GM21390 (cell line): Measurements from ENCODE around the gene ATG14.
"Not testable (repeated sequence)": the region's sequence is repeated elsewhere in the genome, so short reads cannot be mapped to it uniquely, and the experiment has no call there.

Source experiments
- ATAC-seq: cut with Tn5 transposase; IDR thresholded peaks from one replicate; pipeline ENCODE4 v1.9.1; 2021; ENCODE audit not compliant: unreplicated experiment

The ATG14 gene, protein sequence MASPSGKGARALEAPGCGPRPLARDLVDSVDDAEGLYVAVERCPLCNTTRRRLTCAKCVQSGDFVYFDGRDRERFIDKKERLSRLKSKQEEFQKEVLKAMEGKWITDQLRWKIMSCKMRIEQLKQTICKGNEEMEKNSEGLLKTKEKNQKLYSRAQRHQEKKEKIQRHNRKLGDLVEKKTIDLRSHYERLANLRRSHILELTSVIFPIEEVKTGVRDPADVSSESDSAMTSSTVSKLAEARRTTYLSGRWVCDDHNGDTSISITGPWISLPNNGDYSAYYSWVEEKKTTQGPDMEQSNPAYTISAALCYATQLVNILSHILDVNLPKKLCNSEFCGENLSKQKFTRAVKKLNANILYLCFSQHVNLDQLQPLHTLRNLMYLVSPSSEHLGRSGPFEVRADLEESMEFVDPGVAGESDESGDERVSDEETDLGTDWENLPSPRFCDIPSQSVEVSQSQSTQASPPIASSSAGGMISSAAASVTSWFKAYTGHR

DNA sequence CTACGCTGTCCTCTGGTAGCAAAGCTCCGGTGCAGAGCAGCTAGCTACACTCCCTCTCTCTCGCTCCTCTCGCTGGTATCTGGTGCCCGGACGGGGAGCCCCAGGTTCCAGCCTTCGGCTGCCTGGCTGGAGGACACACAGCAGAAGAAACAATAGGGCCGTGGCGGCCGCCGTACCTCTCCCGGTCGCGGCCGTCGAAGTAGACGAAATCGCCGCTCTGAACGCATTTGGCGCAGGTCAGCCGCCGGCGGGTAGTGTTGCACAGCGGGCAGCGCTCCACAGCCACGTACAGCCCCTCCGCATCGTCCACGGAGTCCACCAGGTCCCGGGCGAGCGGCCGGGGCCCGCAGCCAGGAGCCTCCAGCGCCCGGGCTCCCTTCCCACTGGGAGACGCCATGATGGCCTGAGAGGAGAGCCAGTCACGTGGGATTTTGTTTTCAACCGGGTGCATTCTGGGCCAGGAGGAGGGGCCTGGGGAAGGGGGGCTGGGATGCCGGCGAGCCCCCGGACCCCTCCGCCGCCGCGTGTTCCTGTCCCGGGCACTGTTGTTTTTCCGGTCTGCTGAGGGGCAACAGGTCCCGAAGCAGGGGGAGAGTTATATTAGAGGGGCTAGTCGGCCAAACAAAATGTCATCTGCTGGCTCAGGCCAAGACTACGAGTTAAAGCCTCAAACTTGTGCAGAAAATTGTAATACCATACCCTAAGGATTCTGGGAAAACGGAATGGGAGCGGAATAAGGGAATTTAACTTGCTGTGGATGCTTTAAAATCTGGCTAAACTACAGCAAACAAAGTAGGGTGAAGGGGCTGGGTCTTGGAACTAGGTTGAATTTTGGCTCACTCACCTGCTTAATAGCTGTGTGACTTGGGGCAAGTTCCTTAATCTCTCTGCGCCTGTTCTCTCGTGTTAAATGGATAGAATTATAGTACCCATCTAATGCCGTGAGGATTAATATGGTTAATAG is at the start of gene ATG14:
Gene ATG14, minus strand, starts transcription at position 405 of the 964 bp plus-strand sequence. Its CDS starts 8 bp downstream, at position 397.
- peak; percentile 96 for ATAC-seq

DNA sequence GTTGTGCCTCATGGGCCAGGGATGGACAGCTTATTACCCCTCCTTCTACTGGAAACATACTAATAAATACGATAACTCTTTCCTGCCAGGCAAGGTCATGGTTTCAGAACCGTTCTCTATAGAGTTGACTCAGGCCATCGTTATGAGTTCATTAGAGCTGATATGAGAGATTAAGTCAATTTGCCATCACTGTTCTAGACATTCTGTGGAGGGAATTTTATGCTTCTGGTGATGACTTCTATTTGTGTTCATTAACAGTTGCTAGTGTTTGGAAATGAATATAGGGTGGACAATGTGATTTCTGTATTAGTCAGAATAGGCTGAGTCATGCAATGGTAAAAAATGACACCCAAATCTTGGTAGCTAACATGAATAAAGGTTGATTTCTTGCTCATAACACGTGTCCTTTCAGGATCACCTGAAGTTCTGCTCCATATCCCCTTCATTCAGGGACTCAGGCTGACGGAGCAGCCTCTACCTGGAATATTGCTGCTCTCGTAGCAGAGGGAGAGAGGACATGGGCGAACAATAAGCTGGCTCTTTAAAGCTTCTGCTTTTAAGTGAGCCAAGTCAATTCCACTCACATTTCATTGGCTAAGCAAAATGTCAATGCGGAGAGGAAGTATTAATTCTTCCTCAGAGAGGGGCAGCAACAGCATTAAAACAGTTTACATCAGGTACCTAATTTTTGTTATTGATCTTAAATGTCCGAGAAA is 47.3 kb upstream of the ATG14 start:
- peak; percentile 79 for ATAC-seq

DNA sequence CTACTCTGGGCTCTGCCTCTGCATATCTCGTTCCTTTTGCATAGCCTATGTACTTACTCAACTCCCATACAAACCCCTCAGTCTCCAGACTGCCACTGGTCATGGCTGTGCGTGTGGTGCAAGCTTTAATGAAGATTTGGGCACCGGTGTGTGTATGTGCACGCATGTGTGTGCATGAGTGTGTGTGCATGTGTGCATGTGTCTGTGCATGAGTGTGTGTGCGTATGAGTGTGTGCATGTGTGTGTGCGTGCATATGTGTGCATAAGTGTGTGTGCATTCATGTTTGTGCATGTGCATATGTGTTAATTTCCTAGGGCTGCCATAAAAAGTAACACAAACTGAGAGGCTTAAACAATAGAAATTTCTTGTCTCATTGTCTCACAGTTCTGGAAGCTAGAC is 45.9 kb upstream of the ATG14 start:
- ATAC-seq = no peak

DNA sequence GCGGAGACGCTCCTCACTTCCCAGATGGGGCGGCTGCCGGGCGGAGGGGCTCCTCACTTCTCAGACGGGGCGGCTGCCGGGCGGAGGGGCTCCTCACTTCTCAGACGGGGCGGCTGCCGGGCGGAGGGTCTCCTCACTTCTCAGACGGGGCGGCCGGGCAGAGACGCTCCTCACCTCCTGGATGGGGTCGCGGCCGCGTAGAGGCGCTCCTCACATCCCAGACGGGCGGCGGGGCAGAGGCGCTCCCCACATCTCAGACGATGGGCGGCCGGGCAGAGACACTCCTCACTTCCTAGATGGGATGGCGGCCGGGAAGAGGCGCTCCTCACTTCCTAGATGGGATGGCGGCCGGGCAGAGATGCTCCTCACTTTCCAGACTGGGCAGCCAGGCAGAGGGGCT is 44.8 kb upstream of the ATG14 start:
- ATAC-seq = not testable (repeated sequence)

DNA sequence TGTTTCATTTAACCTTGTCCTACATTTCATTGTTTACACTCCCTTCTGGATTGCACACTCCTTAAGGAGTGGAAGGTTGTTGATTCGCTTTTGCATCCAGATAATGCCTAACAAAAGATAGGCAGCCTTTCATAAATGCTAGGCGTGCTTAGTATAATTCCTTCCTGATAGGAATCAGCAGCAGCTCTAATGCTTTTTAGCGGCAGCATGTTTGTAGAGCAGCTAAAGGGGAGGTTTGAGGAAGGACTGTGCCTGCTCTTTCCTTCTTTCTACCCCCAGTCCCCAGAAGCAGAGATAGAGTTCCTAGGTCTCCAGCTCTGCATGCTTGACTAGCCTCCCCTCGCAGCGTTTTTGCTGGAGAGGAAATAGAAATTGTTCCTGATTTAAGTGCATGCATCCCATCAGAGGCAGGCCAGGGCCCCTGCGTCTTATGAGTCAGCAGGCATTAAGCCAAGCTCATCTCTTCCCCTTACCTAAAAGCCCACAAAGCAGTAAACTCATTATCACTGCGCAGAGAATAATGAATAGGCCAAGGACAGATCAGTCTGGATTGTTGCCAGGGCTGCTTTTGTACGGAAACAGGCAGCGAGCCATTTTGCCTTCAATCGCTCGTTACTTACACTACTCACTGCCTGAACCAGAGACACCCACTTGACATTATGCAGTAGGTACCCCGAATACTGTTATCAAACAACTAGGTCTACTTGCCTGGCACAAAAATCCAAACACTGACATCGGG is 42.8 kb upstream of the ATG14 start:
- no peak for ATAC-seq

DNA sequence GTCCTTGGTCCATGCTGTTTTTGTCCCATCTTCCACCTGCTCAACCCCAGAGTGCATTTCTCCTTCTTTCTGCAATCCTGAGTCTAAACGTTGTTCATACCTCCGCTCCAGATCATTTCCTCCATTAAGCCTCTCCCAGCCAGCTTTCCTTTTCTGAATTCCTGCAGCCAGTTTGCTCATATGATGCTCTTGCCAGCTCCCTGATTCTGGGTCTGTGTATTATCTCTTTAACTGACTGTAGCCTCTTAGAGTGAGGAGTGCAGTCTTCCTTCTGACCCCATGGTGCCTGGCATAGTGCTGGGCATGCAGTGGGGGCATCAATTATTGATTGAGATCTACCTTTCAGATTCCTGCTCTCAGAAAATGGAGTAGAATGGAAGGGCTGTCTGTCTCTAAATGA is 40.3 kb upstream of the ATG14 start:
- no peak for ATAC-seq

DNA sequence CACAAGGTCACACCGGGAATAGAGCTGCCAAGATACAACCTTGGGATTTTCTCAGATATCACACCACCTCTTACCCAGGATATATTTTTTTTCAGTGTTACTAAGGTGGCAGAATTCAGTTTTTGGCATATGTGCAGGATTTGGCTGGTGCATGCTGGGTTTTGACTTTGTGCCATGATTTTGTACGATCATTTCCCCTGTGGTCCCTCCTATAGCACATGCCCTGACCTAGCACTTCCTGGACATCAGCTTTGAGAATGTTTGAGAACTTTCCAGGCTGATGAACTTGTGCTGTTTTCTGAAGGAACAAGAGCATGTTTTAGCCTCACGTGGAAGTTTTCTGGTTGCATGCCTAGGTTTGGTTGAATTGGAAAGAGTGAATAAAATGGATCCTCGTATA is 39.8 kb upstream of the ATG14 start:
- ATAC-seq = no peak

DNA sequence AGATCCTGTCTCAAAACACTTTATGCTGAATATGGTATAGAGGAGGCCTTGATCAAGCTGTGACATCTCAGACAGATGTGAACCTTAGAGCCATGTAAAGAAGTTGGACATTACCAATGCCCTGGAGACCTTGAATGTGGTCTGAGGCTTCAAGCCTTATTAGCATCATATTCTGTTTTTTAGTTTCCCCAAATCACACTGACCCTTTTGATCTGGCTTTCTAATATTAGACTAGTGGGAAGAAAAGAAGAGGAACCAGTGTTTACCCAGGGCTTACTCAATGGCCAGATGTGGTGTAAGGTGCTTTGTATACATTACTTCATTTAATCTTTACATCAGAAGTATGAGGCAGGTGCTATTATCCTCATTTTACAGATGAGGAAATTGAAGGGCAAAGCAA is 39.4 kb upstream of the ATG14 start:
- ATAC-seq = no peak

DNA sequence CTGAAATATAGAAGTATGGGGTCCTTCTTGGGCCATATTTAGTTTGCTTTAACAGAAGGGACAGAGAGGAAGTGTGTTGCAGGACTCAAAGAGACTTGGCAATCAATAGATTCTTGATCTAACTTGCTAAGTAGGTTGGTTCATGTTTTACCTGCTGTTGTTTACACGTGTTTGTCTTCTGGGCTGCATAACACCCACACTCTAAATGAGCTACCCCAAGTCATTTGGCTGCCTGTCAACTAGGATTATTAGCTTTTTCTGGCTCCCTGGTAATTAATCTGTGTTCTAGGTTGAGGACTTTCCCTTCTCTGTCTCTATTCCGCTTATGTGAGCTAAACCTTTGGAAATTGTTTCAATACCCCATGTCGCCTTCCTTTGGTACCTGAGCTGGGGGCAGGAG is 38.9 kb upstream of the ATG14 start:
- ATAC-seq = no peak

DNA sequence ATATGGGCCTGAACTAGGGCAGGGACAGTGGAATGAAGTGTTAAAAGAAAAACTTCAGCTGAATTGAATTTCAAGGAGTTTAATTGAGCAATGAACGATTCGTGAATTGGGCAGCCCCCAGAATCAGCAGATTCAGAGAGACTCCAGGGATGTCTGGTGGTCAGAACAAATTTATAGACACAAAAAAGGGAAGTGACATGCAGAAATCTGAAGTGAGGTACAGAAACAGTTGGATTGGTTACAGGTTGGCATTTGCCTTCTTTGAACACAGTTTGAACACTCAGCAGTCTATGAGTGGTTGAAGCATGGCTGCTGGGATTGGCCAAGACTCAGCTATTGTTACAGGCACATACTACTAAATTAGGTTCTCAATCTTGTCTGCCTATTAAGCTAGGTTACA is 38.5 kb upstream of the ATG14 start:
- no peak for ATAC-seq

DNA sequence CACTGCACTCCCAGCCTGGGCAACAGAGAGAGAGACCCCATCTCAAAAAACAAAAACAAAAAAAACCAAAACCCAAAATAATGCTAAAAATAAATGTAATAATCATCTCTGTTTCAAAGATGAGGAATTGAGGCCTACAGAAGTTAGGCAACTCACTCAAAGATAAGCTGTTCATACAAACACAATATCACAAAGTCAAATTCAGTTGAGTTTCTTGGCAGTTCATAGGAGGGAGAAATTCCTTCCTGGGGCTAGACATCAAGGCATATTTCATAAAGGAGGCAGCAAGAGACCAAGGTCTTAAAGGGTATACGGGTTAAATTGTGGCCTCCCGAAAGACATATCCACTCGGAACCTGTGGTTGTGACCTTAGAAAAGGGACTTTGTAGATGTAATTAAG is 37.5 kb upstream of the ATG14 start:
- ATAC-seq = no peak

DNA sequence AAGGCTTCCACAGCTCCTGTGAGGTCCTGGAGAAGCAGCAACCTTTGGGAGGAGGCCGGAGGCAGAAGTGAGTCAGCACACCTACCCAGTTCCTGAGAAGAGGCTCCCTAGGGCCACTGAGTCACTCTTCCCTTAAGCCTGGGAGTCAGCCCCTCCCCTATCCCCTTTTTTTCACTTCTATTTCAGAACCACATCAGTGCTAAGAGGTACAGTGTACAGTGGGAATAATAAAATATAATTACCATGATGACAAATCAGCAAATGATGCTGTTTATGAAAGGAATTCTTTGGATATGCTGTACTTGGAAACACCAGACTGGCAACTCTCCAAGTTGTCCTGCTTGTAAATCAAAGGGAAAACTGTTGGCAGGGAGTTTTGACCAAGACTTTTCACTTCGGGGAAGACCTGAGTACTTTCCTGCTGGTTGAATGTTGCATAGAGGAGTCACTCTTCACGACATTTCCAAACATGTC is 36.5 kb upstream of the ATG14 start:
- no peak for ATAC-seq

DNA sequence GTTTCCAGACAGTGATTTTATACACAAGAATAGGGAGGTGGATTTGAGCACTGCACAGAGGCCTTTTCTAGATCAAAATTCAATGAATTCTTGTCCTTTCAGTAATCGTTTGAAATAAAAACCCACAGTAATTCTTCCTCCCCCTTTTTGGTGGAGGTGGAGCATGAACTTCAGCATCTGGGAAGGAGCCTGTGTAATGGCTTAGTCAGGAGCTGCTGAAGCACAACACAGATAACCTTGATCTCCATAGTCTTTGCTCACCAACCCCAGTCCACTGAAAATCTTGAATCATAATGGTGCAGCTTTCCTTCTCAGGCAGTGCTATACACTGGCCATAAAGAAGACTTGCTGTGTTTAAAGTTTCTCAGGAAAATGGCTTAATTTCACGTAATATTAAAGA is 35.2 kb upstream of the ATG14 start:
- ATAC-seq = no peak

DNA sequence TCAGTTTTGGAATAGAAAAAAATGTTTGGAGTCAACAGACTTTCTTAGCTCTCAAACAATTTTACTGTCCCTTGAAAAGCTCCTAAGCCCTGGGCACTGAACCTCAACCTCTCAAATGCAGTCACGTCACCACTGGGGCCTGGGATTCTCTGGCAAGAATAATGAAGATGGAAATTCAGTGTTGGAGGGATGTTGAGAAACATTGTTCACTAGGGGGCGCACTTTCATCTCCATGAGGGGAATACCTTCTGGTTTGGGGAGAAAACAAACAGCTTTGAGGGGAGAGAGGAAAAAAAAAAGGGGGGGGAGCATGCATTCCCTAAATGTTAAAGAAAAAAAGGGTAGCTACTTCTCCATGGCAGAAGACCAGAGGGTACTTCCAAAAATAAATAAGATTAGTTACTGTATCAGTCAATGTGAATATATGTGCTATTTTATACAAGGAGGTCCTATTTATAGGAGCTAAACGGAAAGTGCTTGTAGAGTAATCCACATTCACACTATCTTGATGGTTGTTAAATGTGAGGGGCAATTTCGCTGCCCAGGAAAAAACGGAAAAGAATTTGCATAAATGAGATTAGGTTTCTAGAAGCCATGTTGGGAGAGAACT is 34.6 kb upstream of the ATG14 start:
- no peak for ATAC-seq

DNA sequence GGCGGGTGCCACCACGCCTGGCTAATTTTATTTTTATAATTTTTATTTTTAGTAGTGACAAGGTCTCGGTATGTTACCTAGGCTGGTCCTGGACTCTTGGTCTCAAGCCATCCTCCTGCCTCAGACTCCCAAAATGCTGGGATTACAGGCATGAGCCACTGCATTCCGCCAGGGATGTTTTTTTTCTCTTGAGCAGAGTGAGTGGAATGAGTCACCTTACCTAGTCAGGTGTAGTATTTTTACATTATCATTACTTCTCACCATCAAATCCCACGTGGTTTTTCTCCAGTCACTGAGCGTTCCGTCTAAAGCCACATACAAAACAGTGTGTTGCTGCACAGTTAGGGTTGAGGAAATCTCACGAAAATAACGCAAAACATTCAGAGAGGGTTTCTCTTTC is 29.7 kb upstream of the ATG14 start:
- no peak for ATAC-seq

DNA sequence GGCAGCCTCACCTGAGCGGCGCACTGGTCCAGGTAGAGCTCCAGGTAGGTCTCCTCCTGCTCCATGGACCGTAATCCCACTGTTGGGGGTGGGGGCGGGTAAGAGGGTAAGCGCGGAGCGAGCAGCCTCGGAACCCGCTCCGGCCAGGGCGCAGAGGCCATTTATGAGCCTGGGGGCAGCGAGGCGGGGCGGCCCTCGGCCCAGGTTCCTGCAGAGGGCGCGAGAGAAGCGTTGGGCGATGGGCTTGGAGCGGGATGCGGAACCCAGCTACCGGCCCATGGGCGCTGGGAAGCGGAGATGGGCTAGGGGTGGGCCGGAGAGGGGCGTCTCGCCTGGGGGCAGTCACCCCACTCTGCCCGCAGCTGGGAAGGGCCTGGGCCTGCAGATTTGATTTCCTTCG is 28.8 kb upstream of the ATG14 start, which contains the start of gene TBPL2:
Gene TBPL2, minus strand, starts transcription at position 232 of the 400 bp plus-strand sequence. Its CDS starts 167 bp downstream, at position 65.
- no peak for ATAC-seq

DNA sequence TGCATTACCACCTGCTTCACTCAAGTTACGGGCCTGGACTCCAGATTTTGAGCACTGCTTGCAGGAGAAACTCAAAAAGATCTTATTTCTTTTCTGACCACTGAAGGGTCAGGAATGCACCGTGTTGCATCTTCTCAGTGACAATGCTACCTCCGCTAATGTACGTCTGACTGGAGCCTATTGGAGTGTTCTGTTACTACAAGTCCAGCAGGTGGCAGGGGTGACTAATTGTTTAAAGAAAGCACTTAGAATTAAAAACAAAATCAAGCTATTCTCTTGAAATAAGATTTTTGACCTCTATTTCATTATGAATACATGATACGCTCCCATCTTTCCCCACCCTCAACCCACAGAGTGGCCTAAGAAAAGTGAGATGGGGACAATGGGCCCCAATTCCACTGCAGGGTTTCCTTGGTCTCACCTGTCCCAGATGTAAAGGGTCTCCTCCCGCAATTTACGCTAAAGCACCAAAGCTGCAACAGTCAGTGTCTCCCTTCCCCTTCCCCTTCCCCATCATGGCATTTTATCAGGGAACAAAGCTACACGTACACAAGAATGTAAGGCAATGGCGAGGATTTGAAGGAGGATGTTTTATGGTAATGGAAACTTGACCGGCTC is 26.5 kb upstream of the ATG14 start:
- no peak for ATAC-seq

DNA sequence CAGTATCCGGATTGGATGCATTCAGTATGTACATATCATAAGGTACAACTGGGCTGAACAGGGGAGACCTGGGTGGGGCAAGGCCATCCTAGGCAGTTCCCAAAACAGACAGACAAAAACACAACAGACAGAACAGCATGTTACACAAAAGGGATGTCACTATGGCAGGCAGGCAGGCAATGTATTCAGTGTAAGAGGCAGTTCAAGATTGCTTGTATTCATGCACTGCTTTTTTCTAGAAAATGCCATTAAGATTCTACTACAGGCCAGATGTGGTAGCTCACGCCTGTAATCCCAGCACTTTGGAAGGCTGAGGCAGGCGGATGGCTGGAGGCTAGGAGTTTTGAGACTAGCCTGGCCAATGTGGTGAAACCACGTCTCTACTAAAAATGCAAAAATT is 25.3 kb upstream of the ATG14 start:
- no peak for ATAC-seq

DNA sequence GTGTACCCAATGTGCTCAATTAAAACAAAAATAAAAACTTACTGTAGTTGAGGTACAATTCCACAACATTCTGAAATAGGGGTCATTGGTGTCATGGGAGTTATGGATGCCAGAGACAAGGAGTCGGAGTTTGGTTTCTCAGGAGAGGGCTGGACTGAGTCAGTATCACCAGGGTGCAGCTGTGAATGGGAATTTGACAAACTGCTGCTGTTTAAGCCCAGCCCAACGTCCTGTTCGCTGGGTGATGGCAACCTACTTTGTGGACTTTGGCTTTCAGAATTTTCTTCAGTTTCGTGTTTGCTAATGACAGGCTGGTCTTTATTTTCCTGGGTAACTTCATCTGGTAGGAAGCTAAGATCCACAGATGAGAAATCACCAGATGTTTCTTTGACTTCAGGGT is 24.9 kb upstream of the ATG14 start:
- no peak for ATAC-seq
